Measurements from ENCODE around the gene ARHGEF33. TPM values are rescaled to one million over a fixed set of nuclear protein-coding genes. Genes with fewer than 3 reads are reported as not detected.

The ARHGEF33 gene
- total RNA-seq, 1 experiment from 2014 or later = not detected

DNA sequence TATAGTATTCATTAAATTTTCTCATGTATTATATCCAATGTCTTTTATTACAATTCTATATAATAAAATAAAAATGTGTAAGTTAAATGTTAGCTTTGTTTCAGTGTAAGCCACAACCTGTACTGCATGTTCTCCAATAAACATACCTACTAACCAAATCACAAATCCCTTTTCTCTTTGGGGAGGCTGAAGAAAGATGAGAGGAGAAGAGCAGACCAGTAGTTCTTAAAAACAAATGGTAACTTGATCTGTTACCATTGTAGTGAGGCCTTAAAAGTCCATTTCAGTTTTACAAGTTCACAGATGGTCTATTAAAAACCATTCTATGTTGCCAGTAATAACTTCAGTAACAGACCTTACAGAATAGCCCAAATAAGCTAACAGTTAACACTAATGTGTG lies 130.7 kb downstream of the ARHGEF33 start:
- no peak overlapping the region for H3K4me3 ChIP-seq
- no peak for DNase-seq
- no peaks in the 10 kb centered on the region for H3K27me3 ChIP-seq
- H3K36me3 ChIP-seq = peaks cover 19% of the 10 kb centered on the region; the same call in 1 of the 2 replicates
- H3K9me3 ChIP-seq = no peaks in the 10 kb centered on the region

DNA sequence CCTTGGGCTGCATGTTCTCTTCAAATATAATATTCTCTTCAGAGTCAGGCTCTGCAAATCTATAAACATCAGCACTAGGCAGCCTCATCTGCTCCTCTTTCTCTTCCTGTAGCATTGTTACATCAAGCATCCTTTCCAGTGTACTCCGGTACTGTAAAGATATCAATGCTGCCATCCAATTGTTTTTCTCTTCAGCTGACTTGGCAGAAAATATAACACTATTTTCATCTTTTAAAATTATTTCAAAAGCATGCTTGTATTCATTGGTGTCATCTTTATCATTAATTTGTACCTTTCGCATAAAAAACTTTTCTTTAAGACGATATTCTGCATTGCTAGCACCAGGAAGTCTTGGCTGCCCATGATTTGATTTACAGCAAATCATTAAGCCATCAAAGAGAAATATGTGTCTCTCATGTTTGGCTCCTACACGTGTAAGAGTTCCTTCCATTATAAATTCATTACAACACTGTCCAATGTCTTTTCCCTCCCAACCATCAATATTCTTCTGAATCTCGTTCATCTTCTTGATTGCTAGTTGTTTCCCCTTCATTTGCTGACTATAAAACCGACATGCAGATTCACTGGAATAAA lies 133.1 kb downstream of the ARHGEF33 start:
- H3K27me3 ChIP-seq = no peaks in the 10 kb centered on the region
- peaks cover 19% of the 10 kb centered on the region; the same call in 1 of the 2 replicates for H3K36me3 ChIP-seq
- no peak for DNase-seq
- H3K4me3 ChIP-seq = no peak overlapping the region
- no peaks in the 10 kb centered on the region for H3K9me3 ChIP-seq

GRCh38 chr2:39023649-39024048 lies 134.0 kb downstream of the ARHGEF33 start:
- no peak overlapping the region for H3K4me3 ChIP-seq
- no peaks in the 10 kb centered on the region for H3K27me3 ChIP-seq
- no peak for DNase-seq
- no peaks in the 10 kb centered on the region for H3K9me3 ChIP-seq
- H3K36me3 ChIP-seq = peaks cover 19% of the 10 kb centered on the region; the same call in 1 of the 2 replicates

DNA sequence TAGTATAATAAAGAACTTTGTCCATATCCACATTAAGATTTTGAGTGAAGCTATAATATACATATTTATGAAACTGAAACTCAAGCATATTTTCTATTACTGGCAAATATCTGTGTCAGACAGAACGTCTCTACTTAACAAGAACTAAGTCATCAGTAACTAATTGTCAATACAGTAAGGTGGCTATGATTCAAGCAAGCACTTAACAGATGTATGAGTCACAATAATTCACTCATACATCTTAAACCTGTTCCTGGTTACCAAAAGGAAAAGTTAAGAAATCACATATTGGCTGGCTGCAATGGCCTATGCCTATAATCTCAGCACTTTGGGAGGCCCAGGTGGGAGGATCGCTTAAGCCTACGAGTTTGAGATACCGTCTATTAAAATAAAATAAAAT lies 135.2 kb downstream of the ARHGEF33 start:
- no peak for DNase-seq
- no peak overlapping the region for H3K4me3 ChIP-seq
- no peaks in the 10 kb centered on the region for H3K27me3 ChIP-seq
- H3K9me3 ChIP-seq = no peaks in the 10 kb centered on the region
- peaks cover 19% of the 10 kb centered on the region; the same call in 1 of the 2 replicates for H3K36me3 ChIP-seq

Other genes with a start within 250 kb of the ARHGEF33 start
- gene GALM, start 223.8 kb upstream of the ARHGEF33 start, total RNA-seq (2014; rRNA removed; shearing (Covaris generic); ENCODE audit: low replicate concordance) = 13.7 and 21.1 TPM in 2 replicates
- gene SRSF7, start 138.5 kb upstream of the ARHGEF33 start, total RNA-seq (2014; rRNA removed; shearing (Covaris generic); ENCODE audit: low replicate concordance) = 178 and 201 TPM in 2 replicates
- 12.9 and 13.0 TPM in 2 replicates for gene GEMIN6, start 111.7 kb upstream of the ARHGEF33 start, total RNA-seq (2014; rRNA removed; shearing (Covaris generic); ENCODE audit: low replicate concordance)
- gene DHX57, start 13.9 kb upstream of the ARHGEF33 start, total RNA-seq (2014; rRNA removed; shearing (Covaris generic); ENCODE audit: low replicate concordance) = 11.4 and 28.7 TPM in 2 replicates
- 21.8 and 126 TPM in 2 replicates for gene MORN2, start 13.9 kb upstream of the ARHGEF33 start, total RNA-seq (2014; rRNA removed; shearing (Covaris generic); ENCODE audit: low replicate concordance)
- 4.9 and 9.2 TPM in 2 replicates for gene SOS1, start 231.2 kb downstream of the ARHGEF33 start, total RNA-seq (2014; rRNA removed; shearing (Covaris generic); ENCODE audit: low replicate concordance)